H1 (cell line): Measurements from ENCODE around the gene LCT. TPM values are rescaled to one million over a fixed set of nuclear protein-coding genes. Genes with fewer than 3 reads are reported as not detected.

Experiments used
- POLR2AphosphoS5 ChIP-seq: IDR thresholded peaks from 2 replicates; pipeline ENCODE4 v1.6.1; 2011; ENCODE audit warnings: low read depth, low read length
- SIN3A ChIP-seq, 2 experiments: IDR thresholded peaks in 1 of 2; conservative IDR thresholded peaks in 1 of 2; 2 replicates each; pipeline ENCODE4 v1.6.1; 2011 to 2012; ENCODE audit warnings: low read length in 2 of 2, improper control_type of control experiment in 1 of 2, low read depth in 1 of 2, mild to moderate bottlenecking in 1 of 2
- TAF1 ChIP-seq: IDR thresholded peaks from 2 replicates; pipeline ENCODE4 v1.6.1; 2011; ENCODE audit warnings: mild to moderate bottlenecking, low read depth, low read length
- polyA plus RNA-seq, 7 experiments: library from polyadenylated mRNA; depleted of rRNA in 3 of 7; stranded (reverse) in 5 of 7; unstranded in 2 of 7; fragments of >200 nt in 5 of 7; fragments of 200-250 nt in 2 of 7; gene quantifications; 1 replicate in 5 of 7; 2 replicates in 1 of 7; 4 replicates in 1 of 7; pipeline versions ENCODE4 v1.2.1 to v1.2.3, GENCODE V29; 2011 to 2013; ENCODE audit warnings: missing spikeins in 2 of 7, mixed read lengths in 2 of 7
- total RNA-seq: library from RNA; stranded (reverse); fragmentation: NEBNext Ultra II Directional; extraction: Animal tissue kit (Norgen Biotek cat#: 25700); gene quantifications from 2 replicates; pipeline ENCODE4 v1.2.1, GENCODE V29; 2021

LCT gene
- total and polyA plus RNA-seq, 2 of the 8 experiments (the other 6 are each of a cell fraction or from before 2014, with no cell fraction given) = 0.06 TPM; not detected in 1

GRCh38 chr2:135782231-135782630 lies 54.8 kb downstream of the LCT start (continued):
- TF ChIP-seq SIN3A (conservative IDR thresholded peaks at IDR 0.05 in 1 of 2, IDR thresholded peaks at IDR 0.05 in 1 of 2; ENCODE audit: low read depth in 1 of 2, low read length in 2 of 2) (no peak), POLR2AphosphoS5 (no peak), TAF1 (no peak)
